Thyroid gland (tissue), 4 donors: ENCODE measurements around the gene SALL3. TPM values are rescaled to one million over a fixed set of nuclear protein-coding genes. Genes with fewer than 3 reads are reported as not detected.

Experiments used
- DNase-seq, 2 donors: peaks; one replicate each; pipeline ENCODE4 v3.0.0-alpha.2; 2019
- H3K27ac ChIP-seq, 3 donors: fragments of 200-600 bp; sonication (generic); 1 replicate in 2 of 3; 2 replicates in 1 of 3; pipeline ENCODE4 v1.5.1; 2016 to 2019; ENCODE audit warnings: mild to moderate bottlenecking in 1 of 3, moderate library complexity in 1 of 3
- H3K27me3 ChIP-seq: fragments of 200-600 bp; sonication (generic); one replicate; pipeline ENCODE4 v1.5.1; 2019
- H3K36me3 ChIP-seq, 2 donors: fragments of 200-600 bp; sonication (generic); one replicate each; pipeline ENCODE4 v1.5.1; 2016 to 2019
- H3K4me1 ChIP-seq, 2 donors: fragments of 200-600 bp; sonication (generic); one replicate each; pipeline ENCODE4 v1.5.1; 2017 to 2019
- H3K4me3 ChIP-seq, 3 donors: fragments of 200-600 bp; sonication (generic); replicated peaks in 1 of 3; 1 replicate in 2 of 3; 2 replicates in 1 of 3; pipeline ENCODE4 v1.5.1; 2016; ENCODE audit warnings: mild to moderate bottlenecking in 1 of 3
- H3K9me3 ChIP-seq: fragments of 200-600 bp; sonication (generic); one replicate; pipeline ENCODE4 v1.5.1; 2017
- CTCF ChIP-seq, 6 experiments: fragments of 200-600 bp in 3 of 6; fragments of 450-650 bp in 3 of 6; sonication (generic) in 3 of 6; IDR thresholded peaks; one replicate each; pipeline ENCODE4 v1.5.1; 2016 to 2019; ENCODE audit warnings: antibody characterized with exemption in 6 of 6, mild to moderate bottlenecking in 2 of 6, inconsistent platforms in 1 of 6, moderate library complexity in 1 of 6
- POLR2A ChIP-seq, 2 donors: fragments of 450-650 bp; IDR thresholded peaks; one replicate each; pipeline ENCODE4 v1.6.1; 2017; ENCODE audit warnings: antibody characterized with exemption in 2 of 2, mild to moderate bottlenecking in 2 of 2, moderate library complexity in 1 of 2
- WGBS, 2 donors: methylation state at CpG; one replicate each; pipeline ENCODE4 v1.1.5; 2017; 5-methylcytosine and 5-hydroxymethylcytosine counted together
- intact Hi-C: fragments of 100-400 bp; cut with DNase I; formaldehyde crosslinking; loops from one replicate; pipeline ENCODE4 v1.15.1; 2023
- total RNA-seq, 4 donors: library from RNA; depleted of rRNA; stranded (reverse); fragments of >200 nt; gene quantifications; one replicate each; pipeline ENCODE4 v1.2.3, GENCODE V29; 2016

The SALL3 gene
- total RNA-seq, 4 donors from 2014 or later = 0.11 to 0.13 TPM; not detected in 2

- TF ChIP-seq CTCF (IDR thresholded peaks at IDR 0.05) = no peak
- TF ChIP-seq POLR2A (IDR thresholded peaks at IDR 0.05) = no peak
- Histone ChIP-seq H3K27ac (no peak overlapping the region), H3K4me3 (no peak overlapping the region), H3K9me3 (no peaks in the 10 kb centered on the region), H3K36me3 (no peaks in the 10 kb centered on the region), H3K27me3 (no peaks in the 10 kb centered on the region), H3K4me1 (no peaks in the 10 kb centered on the region)
- intact Hi-C loops = no loop called here
- 92% methylated on average over 21 of the region's 21 CpGs for WGBS, 2 donors
- DNase-seq = no peak
Observed at GRCh38 chr18:79008356-79008940, 28.8 kb downstream of the SALL3 start.

- Histone ChIP-seq H3K27ac (no peak overlapping the region), H3K9me3 (no peaks in the 10 kb centered on the region), H3K36me3 (no peaks in the 10 kb centered on the region), H3K4me3 (no peak overlapping the region), H3K4me1 (no peaks in the 10 kb centered on the region), H3K27me3 (no peaks in the 10 kb centered on the region)
- intact Hi-C loops = no loop called here
- no peak for TF ChIP-seq POLR2A (IDR thresholded peaks at IDR 0.05)
- no peak for TF ChIP-seq CTCF (IDR thresholded peaks at IDR 0.05)
- 77 to 80% methylated on average over 9 of the region's 9 CpGs for WGBS, 2 donors
- no peak for DNase-seq
Observed at GRCh38 chr18:79010802-79011201, 31.2 kb downstream of the SALL3 start.

- no peak for TF ChIP-seq CTCF (IDR thresholded peaks at IDR 0.05)
- no peak for TF ChIP-seq POLR2A (IDR thresholded peaks at IDR 0.05)
- intact Hi-C loops = no loop called here
- DNase-seq = no peak
- Histone ChIP-seq H3K36me3 (no peaks in the 10 kb centered on the region), H3K27ac (no peak overlapping the region), H3K27me3 (no peaks in the 10 kb centered on the region), H3K4me1 (no peaks in the 10 kb centered on the region), H3K4me3 (no peak overlapping the region), H3K9me3 (no peaks in the 10 kb centered on the region)
- 81 to 91% methylated on average over 15 to 17 of the region's 17 CpGs for WGBS, 2 donors
Observed at GRCh38 chr18:79011300-79011870, 31.8 kb downstream of the SALL3 start.

GRCh38 chr18:79013869-79014268 is 34.3 kb downstream of the SALL3 start:
- H3K36me3 ChIP-seq = no peaks in the 10 kb centered on the region
- no peaks in the 10 kb centered on the region for H3K27me3 ChIP-seq
- H3K4me1 ChIP-seq = no peaks in the 10 kb centered on the region
- no peaks in the 10 kb centered on the region for H3K9me3 ChIP-seq
- intact Hi-C loops = no loop called here
- TF ChIP-seq CTCF (IDR thresholded peaks at IDR 0.05) = no peak
- no peak for TF ChIP-seq POLR2A (IDR thresholded peaks at IDR 0.05)
- DNase-seq = no peak
- no peak overlapping the region for H3K27ac ChIP-seq
- 73 to 82% methylated on average over 10 of the region's 10 CpGs for WGBS, 2 donors
- H3K4me3 ChIP-seq = no peak overlapping the region

GRCh38 chr18:79018911-79019310 is 39.3 kb downstream of the SALL3 start:
- TF ChIP-seq CTCF (IDR thresholded peaks at IDR 0.05) (no peak), POLR2A (IDR thresholded peaks at IDR 0.05) (no peak)
- H3K4me1 ChIP-seq = no peaks in the 10 kb centered on the region
- no peak overlapping the region for H3K27ac ChIP-seq
- no peaks in the 10 kb centered on the region for H3K27me3 ChIP-seq
- no peak for DNase-seq
- H3K4me3 ChIP-seq = no peak overlapping the region
- intact Hi-C loops = no loop called here
- no peaks in the 10 kb centered on the region for H3K9me3 ChIP-seq
- no peaks in the 10 kb centered on the region for H3K36me3 ChIP-seq
- WGBS, 2 donors = 88 to 96% methylated on average over 3 to 9 of the region's 12 CpGs
